ENCODE results near the gene MYH9.

MYH9 gene

DNA sequence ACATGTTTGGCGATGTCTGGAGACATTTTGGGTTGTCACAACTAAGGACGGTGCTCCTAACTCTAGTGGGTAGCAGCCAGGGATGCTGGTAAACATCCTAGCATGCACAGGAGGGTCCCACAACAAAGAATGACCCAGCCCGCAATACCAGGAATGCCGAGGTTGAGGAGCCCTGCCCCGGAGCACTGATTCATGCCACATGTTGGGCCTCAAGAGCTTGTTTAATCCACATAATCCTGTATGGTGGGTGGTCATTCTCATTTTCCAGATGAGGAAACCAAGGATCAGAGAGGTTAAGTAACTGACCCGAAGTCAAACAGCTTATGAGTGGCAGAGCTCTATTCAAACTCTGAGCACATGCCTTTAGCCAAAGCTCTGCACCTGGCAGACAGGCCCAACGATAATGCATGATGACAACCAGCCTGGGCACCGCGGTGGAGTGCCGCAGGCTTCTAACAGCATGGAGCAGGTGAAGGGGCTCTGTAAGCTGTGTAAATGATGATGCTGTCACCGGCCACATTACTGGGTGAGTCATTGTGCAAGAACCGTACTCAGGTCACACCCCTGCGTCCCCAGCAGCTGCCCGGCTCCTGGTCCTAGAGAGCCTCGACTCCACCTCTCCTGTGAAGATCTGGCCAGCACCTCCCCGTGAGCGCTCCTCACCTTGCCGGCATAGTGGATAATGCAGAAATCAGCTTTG lies 76.2 kb downstream of the MYH9 start:
- in situ Hi-C loops (cut with HindIII; ENCODE audit: low sequenced_read_pairs): no loop called here
- no peak for DNase-seq (ENCODE audit: low read depth, low spot score)
- H3K4me3 ChIP-seq (ENCODE audit: low read depth, low read length): no peak overlapping the region
- TF ChIP-seq, protein P1, sequence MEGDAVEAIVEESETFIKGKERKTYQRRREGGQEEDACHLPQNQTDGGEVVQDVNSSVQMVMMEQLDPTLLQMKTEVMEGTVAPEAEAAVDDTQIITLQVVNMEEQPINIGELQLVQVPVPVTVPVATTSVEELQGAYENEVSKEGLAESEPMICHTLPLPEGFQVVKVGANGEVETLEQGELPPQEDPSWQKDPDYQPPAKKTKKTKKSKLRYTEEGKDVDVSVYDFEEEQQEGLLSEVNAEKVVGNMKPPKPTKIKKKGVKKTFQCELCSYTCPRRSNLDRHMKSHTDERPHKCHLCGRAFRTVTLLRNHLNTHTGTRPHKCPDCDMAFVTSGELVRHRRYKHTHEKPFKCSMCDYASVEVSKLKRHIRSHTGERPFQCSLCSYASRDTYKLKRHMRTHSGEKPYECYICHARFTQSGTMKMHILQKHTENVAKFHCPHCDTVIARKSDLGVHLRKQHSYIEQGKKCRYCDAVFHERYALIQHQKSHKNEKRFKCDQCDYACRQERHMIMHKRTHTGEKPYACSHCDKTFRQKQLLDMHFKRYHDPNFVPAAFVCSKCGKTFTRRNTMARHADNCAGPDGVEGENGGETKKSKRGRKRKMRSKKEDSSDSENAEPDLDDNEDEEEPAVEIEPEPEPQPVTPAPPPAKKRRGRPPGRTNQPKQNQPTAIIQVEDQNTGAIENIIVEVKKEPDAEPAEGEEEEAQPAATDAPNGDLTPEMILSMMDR (IDR thresholded peaks at IDR 0.05; ENCODE audit: low read depth, low read length): no peak

DNA sequence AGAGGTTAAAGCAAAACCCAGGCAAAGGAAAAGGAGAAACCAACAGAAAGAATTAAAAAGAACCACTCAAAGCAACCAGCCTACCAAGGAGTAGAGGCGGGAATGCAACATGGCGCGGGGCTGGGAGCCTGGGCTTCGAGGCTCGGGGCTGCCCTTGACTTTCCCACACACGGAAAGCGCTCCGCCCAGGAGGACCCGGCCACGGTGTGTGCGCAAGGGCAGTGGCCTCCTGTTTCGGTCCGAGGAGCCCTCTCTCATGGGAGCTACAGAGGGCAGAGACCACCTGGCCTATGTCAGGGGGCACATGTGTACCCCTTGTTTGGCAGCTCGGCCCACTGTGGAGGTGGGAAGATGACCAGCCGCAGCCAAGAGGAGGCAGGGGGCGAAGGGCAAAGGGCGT lies 78.9 kb downstream of the MYH9 start:
- in situ Hi-C loops (cut with HindIII; ENCODE audit: low sequenced_read_pairs): no loop called here

DNA sequence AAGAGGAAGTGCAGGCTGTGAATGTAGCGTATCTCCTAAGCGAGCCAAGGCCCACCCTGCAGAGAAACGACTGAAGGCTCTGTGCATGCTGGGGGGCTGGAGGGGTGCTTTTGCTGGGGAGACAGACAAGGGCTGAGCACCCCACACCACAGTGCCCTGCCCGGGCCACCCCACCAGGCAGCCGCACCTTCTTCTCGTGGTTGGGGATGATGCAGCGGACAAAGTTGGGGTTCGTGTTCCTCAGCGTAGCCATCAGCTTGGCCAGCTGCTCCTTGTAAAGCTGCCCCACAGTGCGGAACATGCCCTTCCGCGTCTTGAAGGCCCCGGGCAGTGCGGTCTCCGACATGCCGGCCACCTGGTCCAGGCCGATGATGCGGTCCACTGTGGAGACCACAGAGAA lies 81.5 kb downstream of the MYH9 start:
- no peak for DNase-seq (ENCODE audit: low read depth, low spot score)
- in situ Hi-C loops (cut with HindIII; ENCODE audit: low sequenced_read_pairs): no loop called here
- H3K4me3 ChIP-seq (ENCODE audit: low read depth, low read length): no peak overlapping the region
- TF ChIP-seq, protein P1 (IDR thresholded peaks at IDR 0.05; ENCODE audit: low read depth, low read length): no peak

More for the DNA sequence above, 78.9 kb downstream of the MYH9 start:
- no peak for DNase-seq (ENCODE audit: low read depth, low spot score)
- TF ChIP-seq, protein P1 (IDR thresholded peaks at IDR 0.05; ENCODE audit: low read depth, low read length): no peak
- H3K4me3 ChIP-seq (ENCODE audit: low read depth, low read length): no peak overlapping the region

DNA sequence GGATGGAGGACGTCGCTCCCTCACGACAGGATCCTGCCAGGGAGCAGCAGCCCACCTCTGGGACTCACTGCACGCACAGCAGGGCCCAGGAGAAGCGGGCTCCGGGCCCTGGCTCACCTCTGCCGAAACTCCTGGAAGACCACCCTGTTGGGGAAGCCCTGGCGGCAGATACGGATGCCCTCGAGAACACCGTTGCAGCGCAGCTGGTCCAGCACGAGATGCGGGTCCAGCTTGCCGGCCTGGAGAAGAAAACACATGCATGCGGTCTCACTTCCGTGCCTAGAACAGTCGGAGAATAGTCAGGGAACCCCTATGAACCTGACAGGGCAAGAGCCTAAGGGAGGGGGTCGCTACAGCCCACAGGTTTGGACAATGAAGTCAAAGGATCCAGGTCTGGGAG lies 82.0 kb downstream of the MYH9 start:
- no peak overlapping the region for H3K4me3 ChIP-seq (ENCODE audit: low read depth, low read length)
- TF ChIP-seq, protein P1 (IDR thresholded peaks at IDR 0.05; ENCODE audit: low read depth, low read length): no peak
- in situ Hi-C loops (cut with HindIII; ENCODE audit: low sequenced_read_pairs): no loop called here
- DNase-seq (ENCODE audit: low read depth, low spot score): no peak

DNA sequence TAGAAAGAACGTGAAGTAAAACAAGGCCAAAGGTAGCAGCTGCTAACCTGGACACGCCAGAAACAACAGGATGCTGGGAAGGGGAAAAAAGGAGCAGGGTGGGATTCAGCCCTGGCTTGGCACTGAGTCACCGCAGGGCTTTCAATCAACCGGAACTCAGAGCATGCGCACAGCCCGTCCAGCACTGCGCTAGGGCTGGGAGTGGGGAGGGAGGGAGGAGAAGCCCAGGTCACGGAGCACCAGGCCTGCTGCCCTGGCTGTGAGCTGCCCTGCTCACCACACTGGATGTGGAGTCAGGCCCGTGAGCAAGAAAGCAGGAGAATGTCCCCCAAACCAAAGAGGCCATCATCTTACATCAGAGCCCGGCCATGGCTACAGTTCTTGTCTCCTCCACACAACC lies 83.3 kb downstream of the MYH9 start:
- TF ChIP-seq, protein P1 (IDR thresholded peaks at IDR 0.05; ENCODE audit: low read depth, low read length): no peak
- H3K4me3 ChIP-seq (ENCODE audit: low read depth, low read length): no peak overlapping the region
- no peak for DNase-seq (ENCODE audit: low read depth, low spot score)
- in situ Hi-C loops (cut with HindIII; ENCODE audit: low sequenced_read_pairs): no loop called here

DNA sequence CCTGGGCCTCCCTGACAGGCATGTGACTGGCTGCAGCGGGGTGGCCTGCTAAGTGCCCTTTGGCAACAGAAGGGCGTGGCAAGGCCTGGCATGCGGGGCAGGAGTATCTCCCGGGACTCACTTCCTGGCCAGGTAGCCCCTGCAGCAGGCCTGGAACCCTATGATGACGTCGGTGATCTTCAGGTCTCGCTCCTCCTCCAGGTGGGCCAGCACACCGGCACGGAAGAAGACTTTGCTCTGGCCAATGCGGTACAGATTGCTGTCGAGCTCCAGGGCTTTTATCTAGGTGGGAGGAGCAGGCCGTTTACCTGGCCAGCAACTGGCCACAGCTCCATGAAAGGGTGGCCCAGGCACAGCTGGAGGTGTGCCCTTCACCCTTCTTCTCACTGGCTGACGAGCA lies 83.9 kb downstream of the MYH9 start:
- in situ Hi-C loops (cut with HindIII; ENCODE audit: low sequenced_read_pairs): no loop called here
- no peak overlapping the region for H3K4me3 ChIP-seq (ENCODE audit: low read depth, low read length)
- DNase-seq (ENCODE audit: low read depth, low spot score): no peak
- TF ChIP-seq, protein P1 (IDR thresholded peaks at IDR 0.05; ENCODE audit: low read depth, low read length): no peak
